PC-3 (cell line): ENCODE results near the gene RET.

ENCODE experiments used
- CTCF ChIP-seq: fragments of 300-600 bp; sonication (generic); conservative IDR thresholded peaks from 2 replicates; pipeline ENCODE4 v1.5.1; 2017; ENCODE audit warnings: antibody characterized with exemption, low read depth, mild to moderate bottlenecking, low read length
- EZH2 ChIP-seq: fragments of 300-600 bp; sonication (generic); IDR thresholded peaks from one replicate; pipeline ENCODE4 v1.6.1; 2017; ENCODE audit warnings: antibody characterized with exemption, mild to moderate bottlenecking, low read length; ENCODE audit not compliant: unreplicated experiment
- EZH2phosphoT487 ChIP-seq: fragments of 300-600 bp; sonication (generic); IDR thresholded peaks from 2 replicates; pipeline ENCODE4 v1.6.1; 2018; ENCODE audit warnings: mild to moderate bottlenecking, antibody characterized with exemption, low read length, borderline replicate concordance

GRCh38 chr10:43155741-43156140 is 78.9 kb downstream of the RET start:
- TF ChIP-seq CTCF (no peak), EZH2 (no peak), EZH2phosphoT487 (no peak)
